OCI-M1 (cell line): ENCODE data around the gene DCPS.
"Not testable (repeated sequence)": the region's sequence is repeated elsewhere in the genome, so short reads cannot be mapped to it uniquely, and the experiment has no call there.

Experiments used
- DNase-seq: peaks from one replicate; lab custom pipeline; 2025; lab: John Stamatoyannopoulos, UW

The DCPS gene

GRCh38 chr11:126384449-126385070, 80.7 kb downstream of the DCPS start:
- no peak for DNase-seq

- DNase-seq = no peak
Observed at GRCh38 chr11:126385991-126386728, 82.3 kb downstream of the DCPS start.

GRCh38 chr11:126386729-126387071, 82.8 kb downstream of the DCPS start:
- DNase-seq = peak; percentile 92

GRCh38 chr11:126387857-126388256, 84.0 kb downstream of the DCPS start:
- peak; percentile 53 for DNase-seq

- no peak for DNase-seq
Observed at GRCh38 chr11:126390272-126390867, 86.5 kb downstream of the DCPS start.

GRCh38 chr11:126391286-126391954, 87.6 kb downstream of the DCPS start:
- DNase-seq = no peak

GRCh38 chr11:126391970-126392632, 88.2 kb downstream of the DCPS start:
- peak; percentile 91 for DNase-seq

GRCh38 chr11:126392633-126393013, 88.8 kb downstream of the DCPS start:
- peak; percentile 94 for DNase-seq

GRCh38 chr11:126393143-126393542, 89.3 kb downstream of the DCPS start:
- no peak for DNase-seq

- DNase-seq = no peak
Observed at GRCh38 chr11:126394036-126394435, 90.2 kb downstream of the DCPS start.

- not testable (repeated sequence) for DNase-seq
Observed at GRCh38 chr11:126394634-126395072, 90.8 kb downstream of the DCPS start.
